Smooth muscle cell (in vitro differentiated cells): ENCODE results near the gene LAMC1. TPM values are rescaled to one million over a fixed set of nuclear protein-coding genes. Genes with fewer than 3 reads are reported as not detected.

ENCODE experiments used
- DNase-seq: peaks from one replicate; lab custom pipeline; 2025; ENCODE audit not compliant: unreplicated experiment; lab: John Stamatoyannopoulos, UW
- H2AFZ ChIP-seq: fragments of 200-600 bp; sonication (generic); 2 replicates; pipeline ENCODE4 v1.6.0; 2016; ENCODE audit warnings: antibody characterized with exemption, low read depth, mild to moderate bottlenecking
- H3F3A ChIP-seq: fragments of 200-600 bp; sonication (generic); 2 replicates; pipeline ENCODE4 v1.6.0; 2017; ENCODE audit warnings: antibody characterized with exemption, low read depth
- H3K27ac ChIP-seq: fragments of 200-600 bp; sonication (generic); 2 replicates; pipeline ENCODE4 v1.5.1; 2016; ENCODE audit warnings: low read depth, mild to moderate bottlenecking
- H3K27me3 ChIP-seq: fragments of 200-600 bp; sonication (generic); 2 replicates; pipeline ENCODE4 v1.6.1; 2016; ENCODE audit warnings: low read depth, mild to moderate bottlenecking
- H3K36me3 ChIP-seq: fragments of 200-600 bp; sonication (generic); 2 replicates; pipeline ENCODE4 v1.5.1; 2016; ENCODE audit warnings: low read depth
- H3K4me1 ChIP-seq: fragments of 200-600 bp; sonication (generic); 2 replicates; pipeline ENCODE4 v1.5.1; 2016; ENCODE audit warnings: low read depth
- H3K4me2 ChIP-seq: fragments of 200-600 bp; sonication (generic); 2 replicates; pipeline ENCODE4 v1.6.0; 2016; ENCODE audit warnings: mild to moderate bottlenecking
- H3K4me3 ChIP-seq: fragments of 200-600 bp; sonication (generic); 2 replicates; pipeline ENCODE4 v1.5.1; 2016; ENCODE audit warnings: mild to moderate bottlenecking
- H3K79me2 ChIP-seq: fragments of 200-600 bp; sonication (generic); 2 replicates; pipeline ENCODE4 v1.6.0; 2016; ENCODE audit warnings: low read depth, mild to moderate bottlenecking
- H3K9ac ChIP-seq: fragments of 200-600 bp; sonication (generic); 2 replicates; pipeline ENCODE4 v1.6.0; 2016; ENCODE audit warnings: low read depth
- H3K9me3 ChIP-seq: fragments of 200-600 bp; sonication (generic); replicated peaks from 2 replicates; pipeline ENCODE4 v1.5.1; 2016; ENCODE audit warnings: low read depth
- H4K20me1 ChIP-seq: fragments of 200-600 bp; sonication (generic); 2 replicates; pipeline ENCODE4 v1.6.0; 2016; ENCODE audit warnings: low read depth
- WGBS: methylation state at CpG from one replicate; pipeline ENCODE4 v1.1.7; 2016; ENCODE audit warnings: low lambda C conversion rate; 5-methylcytosine and 5-hydroxymethylcytosine counted together
- polyA plus RNA-seq: library from polyadenylated mRNA; unstranded; fragments of >200 nt; fragmentation: Nextera tagmentation; extraction: Ambion mirVana; gene quantifications from 2 replicates; pipeline ENCODE4 v1.2.1, GENCODE V29; 2016
- total RNA-seq: library from RNA; depleted of rRNA; stranded (reverse); fragments of >200 nt; gene quantifications from 2 replicates; pipeline ENCODE4 v1.2.3, GENCODE V29; 2014
- TF ChIP-seq, protein P1 (sequence below): fragments of 200-600 bp; sonication (generic); IDR thresholded peaks from 2 replicates; pipeline ENCODE4 v1.5.1; 2017; ENCODE audit warnings: borderline replicate concordance, mild to moderate bottlenecking, antibody characterized with exemption; ENCODE audit not compliant: insufficient read depth, poor library complexity, severe bottlenecking

LAMC1 gene
- total and polyA plus RNA-seq, 2 experiments from 2014 or later, result 64.9 to 137 TPM

DNA sequence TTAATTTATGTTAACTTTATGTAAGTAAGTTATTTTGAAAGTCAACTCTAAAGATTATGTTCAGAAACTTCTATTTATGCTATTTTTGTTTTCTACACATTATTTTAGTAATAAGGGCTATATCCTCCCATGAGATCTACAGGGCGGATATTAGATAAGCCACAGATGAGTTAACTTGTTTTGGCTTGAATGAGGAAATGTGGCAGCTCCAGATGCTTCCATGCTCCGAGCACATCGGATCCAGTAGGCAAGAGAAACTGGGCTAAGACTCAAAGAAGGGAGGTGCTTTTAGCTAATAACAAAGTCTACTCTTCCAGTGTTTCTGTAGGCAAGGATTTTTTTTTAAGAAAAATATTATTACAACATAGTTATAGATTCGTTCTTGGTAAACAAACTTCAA, 20.0 kb upstream of the LAMC1 start:
- H2AFZ ChIP-seq, result peak overlapping the region; percentile 17
- no peaks in the 10 kb centered on the region for H3K27me3 ChIP-seq
- H3K9me3 ChIP-seq, result no peaks in the 10 kb centered on the region
- H3F3A ChIP-seq, result no peaks in the 10 kb centered on the region
- WGBS, result 67% methylated on average over 4 of the region's 4 CpGs
- peak overlapping the region; percentile 54 for H3K4me2 ChIP-seq
- DNase-seq, result no peak
- H3K79me2 ChIP-seq, result no peaks in the 10 kb centered on the region
- TF ChIP-seq, protein P1, sequence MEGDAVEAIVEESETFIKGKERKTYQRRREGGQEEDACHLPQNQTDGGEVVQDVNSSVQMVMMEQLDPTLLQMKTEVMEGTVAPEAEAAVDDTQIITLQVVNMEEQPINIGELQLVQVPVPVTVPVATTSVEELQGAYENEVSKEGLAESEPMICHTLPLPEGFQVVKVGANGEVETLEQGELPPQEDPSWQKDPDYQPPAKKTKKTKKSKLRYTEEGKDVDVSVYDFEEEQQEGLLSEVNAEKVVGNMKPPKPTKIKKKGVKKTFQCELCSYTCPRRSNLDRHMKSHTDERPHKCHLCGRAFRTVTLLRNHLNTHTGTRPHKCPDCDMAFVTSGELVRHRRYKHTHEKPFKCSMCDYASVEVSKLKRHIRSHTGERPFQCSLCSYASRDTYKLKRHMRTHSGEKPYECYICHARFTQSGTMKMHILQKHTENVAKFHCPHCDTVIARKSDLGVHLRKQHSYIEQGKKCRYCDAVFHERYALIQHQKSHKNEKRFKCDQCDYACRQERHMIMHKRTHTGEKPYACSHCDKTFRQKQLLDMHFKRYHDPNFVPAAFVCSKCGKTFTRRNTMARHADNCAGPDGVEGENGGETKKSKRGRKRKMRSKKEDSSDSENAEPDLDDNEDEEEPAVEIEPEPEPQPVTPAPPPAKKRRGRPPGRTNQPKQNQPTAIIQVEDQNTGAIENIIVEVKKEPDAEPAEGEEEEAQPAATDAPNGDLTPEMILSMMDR, result no peak
- no peak overlapping the region for H3K4me3 ChIP-seq
- H3K4me1 ChIP-seq, result peaks cover 8% of the 10 kb centered on the region
- no peak overlapping the region for H3K27ac ChIP-seq
- no peaks in the 10 kb centered on the region for H4K20me1 ChIP-seq
- H3K9ac ChIP-seq, result no peak overlapping the region
- H3K36me3 ChIP-seq, result no peaks in the 10 kb centered on the region

- H3K4me1 ChIP-seq, result peaks cover 8% of the 10 kb centered on the region
- no peak overlapping the region for H3K4me2 ChIP-seq
- TF ChIP-seq, protein P1, result no peak
- no peak overlapping the region for H2AFZ ChIP-seq
- no peaks in the 10 kb centered on the region for H3K9me3 ChIP-seq
- H3K4me3 ChIP-seq, result no peak overlapping the region
- no peak overlapping the region for H3K27ac ChIP-seq
- no peaks in the 10 kb centered on the region for H3F3A ChIP-seq
- WGBS, result 98% methylated on average over 2 of the region's 2 CpGs
- H4K20me1 ChIP-seq, result no peaks in the 10 kb centered on the region
- H3K36me3 ChIP-seq, result no peaks in the 10 kb centered on the region
- H3K79me2 ChIP-seq, result no peaks in the 10 kb centered on the region
- H3K9ac ChIP-seq, result no peak overlapping the region
- no peak for DNase-seq
- no peaks in the 10 kb centered on the region for H3K27me3 ChIP-seq
These were observed 19.1 kb upstream of the LAMC1 start for GRCh38 chr1:183004141-183004540.

DNA sequence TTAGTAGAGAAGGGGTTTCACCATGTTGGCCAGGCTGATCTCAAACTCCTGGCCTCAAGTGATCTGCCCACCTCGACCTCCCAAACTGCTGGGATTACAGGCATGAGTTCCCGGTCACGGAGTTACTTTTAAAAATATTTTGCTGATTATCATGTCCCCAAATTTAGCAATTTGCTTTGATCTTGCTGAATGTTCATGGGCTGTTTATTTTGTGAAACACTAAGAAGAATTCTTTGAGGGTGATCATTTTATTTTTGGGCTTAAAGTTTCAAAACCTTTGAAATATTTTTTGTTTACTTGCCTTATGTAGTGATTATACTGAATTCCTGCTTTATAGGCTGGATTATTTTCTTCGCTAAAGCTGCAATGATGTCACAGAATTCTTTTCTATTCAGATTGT, 11.4 kb upstream of the LAMC1 start:
- no peaks in the 10 kb centered on the region for H3K9me3 ChIP-seq
- no peak overlapping the region for H3K4me2 ChIP-seq
- H3K27ac ChIP-seq, result no peak overlapping the region
- H3K27me3 ChIP-seq, result no peaks in the 10 kb centered on the region
- no peak overlapping the region for H3K9ac ChIP-seq
- H3K79me2 ChIP-seq, result no peaks in the 10 kb centered on the region
- H4K20me1 ChIP-seq, result no peaks in the 10 kb centered on the region
- H2AFZ ChIP-seq, result no peak overlapping the region
- H3F3A ChIP-seq, result no peaks in the 10 kb centered on the region
- no peaks in the 10 kb centered on the region for H3K36me3 ChIP-seq
- no peak overlapping the region for H3K4me3 ChIP-seq
- no peak for DNase-seq
- no peaks in the 10 kb centered on the region for H3K4me1 ChIP-seq
- TF ChIP-seq, protein P1, result no peak
- WGBS, result 21% methylated on average over 4 of the region's 4 CpGs

DNA sequence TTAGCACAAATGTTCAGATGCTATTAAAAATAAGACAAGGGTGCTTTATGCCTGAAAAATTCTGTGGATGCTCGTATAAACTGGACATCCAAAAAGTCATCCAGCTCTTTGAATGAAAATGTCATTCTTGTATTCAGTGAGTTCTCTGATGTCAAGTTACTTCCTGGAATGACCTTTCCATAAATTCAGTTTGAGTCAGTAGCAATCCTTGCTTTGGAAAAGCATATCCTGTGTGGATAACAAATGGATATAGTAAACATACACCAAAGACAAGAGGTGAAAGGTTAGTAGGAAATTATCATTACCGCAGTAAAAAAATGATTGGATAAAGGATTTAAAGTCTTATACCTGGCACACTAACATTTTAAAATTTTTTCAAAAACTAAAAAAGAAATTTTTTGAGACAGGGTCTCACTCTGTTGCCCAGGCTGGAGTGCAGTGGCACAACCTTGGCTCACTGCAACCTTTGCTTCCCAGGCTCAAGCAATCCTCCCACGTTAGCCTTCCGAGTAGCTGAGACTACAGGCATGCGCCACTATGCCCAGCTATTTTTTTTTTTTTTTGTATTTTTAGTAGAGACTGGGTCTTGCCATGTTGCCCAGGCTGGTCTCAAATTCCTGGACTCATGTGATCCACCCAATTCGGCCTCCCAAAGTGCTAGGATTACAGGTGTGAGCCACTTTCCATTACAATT, 10.8 kb upstream of the LAMC1 start:
- H3K36me3 ChIP-seq, result no peaks in the 10 kb centered on the region
- no peak overlapping the region for H3K9ac ChIP-seq
- H3F3A ChIP-seq, result no peaks in the 10 kb centered on the region
- 88% methylated on average over 6 of the region's 6 CpGs for WGBS
- no peak overlapping the region for H3K27ac ChIP-seq
- no peaks in the 10 kb centered on the region for H3K4me1 ChIP-seq
- DNase-seq, result no peak
- H3K79me2 ChIP-seq, result no peaks in the 10 kb centered on the region
- H2AFZ ChIP-seq, result no peak overlapping the region
- H4K20me1 ChIP-seq, result no peaks in the 10 kb centered on the region
- H3K4me3 ChIP-seq, result no peak overlapping the region
- H3K9me3 ChIP-seq, result no peaks in the 10 kb centered on the region
- H3K4me2 ChIP-seq, result no peak overlapping the region
- H3K27me3 ChIP-seq, result no peaks in the 10 kb centered on the region
- TF ChIP-seq, protein P1, result no peak
